Kidney tubule cell (primary cell): ENCODE results near the gene CD63.
"Not testable (repeated sequence)": the region's sequence is repeated elsewhere in the genome, so short reads cannot be mapped to it uniquely, and the experiment has no call there.

Source experiments
- DNase-seq: peaks from one replicate; pipeline ENCODE4 v3.0.0-alpha.2; 2018; ENCODE audit warnings: low spot score

CD63 gene, protein sequence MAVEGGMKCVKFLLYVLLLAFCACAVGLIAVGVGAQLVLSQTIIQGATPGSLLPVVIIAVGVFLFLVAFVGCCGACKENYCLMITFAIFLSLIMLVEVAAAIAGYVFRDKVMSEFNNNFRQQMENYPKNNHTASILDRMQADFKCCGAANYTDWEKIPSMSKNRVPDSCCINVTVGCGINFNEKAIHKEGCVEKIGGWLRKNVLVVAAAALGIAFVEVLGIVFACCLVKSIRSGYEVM

DNA sequence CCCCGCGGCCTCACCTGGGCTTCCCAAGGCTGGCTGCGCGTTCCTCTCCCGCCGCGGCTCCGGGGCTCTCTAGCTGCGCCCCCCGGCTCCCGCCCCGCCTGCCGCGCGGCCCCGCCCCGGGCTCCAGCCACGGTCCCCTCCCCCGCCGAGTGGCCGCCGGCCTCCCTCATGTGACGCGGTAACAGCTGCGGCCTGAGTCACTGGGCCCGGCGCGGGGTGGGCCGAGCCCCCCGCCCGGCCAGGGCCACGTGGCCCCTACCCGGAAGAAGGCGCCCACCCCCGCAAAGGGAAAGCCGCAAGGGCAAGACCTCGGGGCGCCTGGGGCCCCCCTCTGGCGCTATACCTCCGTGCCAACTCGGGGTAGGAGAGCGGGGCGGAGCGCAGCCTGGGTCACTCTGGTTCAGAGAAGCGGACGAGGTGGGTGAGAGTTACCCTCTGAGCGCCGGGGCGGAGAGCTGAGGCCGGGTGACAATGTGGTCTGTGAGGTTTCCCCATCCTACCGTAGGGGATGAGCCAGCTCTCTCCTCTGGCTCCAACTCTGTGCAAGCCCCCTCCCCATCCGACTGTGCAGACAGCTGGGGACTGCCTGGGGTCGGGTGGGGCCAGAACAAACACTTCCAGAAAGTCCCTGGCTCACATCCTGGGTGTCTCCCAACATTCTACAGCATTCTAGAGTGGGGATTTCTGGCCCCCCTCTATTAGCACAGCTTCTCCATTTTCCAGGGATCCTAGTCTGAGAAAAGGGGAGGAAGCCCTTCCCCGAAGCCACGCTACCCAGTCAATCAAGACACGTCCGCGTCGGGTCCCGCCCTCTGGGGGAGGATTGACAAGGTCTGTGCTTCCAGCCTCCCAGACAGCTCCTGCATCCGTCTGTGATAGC, at the start of gene CD63:
Gene CD63, minus strand, starts transcription at position 71 of the 880 bp plus-strand sequence. CDS start 668 bp downstream, outside the sequence.
- peak; percentile 95 for DNase-seq

DNA sequence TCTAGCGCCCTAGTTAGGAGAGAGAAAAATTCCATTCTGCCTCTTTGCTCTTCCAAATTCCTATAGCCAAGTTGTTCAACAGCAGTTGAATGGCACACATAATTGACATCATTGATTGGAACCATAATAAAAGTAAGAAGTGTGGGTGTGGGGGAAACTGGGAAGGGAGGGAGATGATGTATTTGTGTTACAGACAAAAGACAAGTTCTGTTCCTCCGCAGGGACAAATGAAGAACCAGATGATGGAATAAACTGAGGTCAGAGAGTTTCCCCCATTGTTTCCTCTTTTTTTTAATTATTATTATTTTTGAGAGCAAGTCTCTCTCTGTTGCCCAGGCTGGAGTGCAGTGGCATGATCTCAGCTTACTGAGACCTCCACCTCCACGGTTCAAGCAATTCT, 49.0 kb upstream of the CD63 start:
- no peak for DNase-seq

DNA sequence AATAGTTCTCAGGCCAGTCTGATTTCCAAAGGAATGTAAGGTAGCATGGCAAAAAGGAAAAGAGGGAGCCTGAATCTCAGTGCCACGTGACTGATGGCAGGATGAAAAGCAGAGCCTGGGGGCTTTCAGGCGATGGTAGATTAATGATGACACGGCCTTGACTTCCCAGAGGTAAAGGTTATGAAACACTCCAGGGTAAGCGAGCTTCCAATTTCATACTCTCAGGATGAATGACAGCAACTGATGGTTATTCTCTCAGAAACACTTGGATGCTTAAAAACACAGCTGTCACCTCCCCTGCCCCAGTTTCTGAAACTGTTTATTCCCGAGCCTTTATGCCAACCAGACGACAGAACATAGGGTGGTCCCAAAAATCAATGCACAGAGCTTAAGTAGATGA, 42.9 kb upstream of the CD63 start:
- DNase-seq, result no peak

DNA sequence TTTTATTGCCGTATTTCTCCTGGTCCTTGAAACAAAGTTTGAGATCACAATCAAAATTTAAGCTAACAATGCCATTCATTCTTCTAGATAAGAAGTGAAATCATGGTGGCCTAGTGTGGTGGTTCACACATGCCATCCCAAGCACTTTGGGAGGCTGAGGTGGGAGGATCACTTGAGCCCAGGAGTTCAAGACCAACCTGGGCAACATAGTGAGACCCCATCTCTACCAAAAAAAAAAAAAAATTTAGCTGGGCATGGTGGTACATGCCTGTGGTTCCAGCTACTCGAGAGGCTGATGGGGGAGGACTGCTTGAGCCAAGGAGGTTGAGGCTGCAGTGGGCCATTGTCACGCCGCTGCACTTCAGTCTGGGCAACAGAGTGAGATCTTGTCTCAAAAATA, 38.3 kb upstream of the CD63 start:
- no peak for DNase-seq

DNA sequence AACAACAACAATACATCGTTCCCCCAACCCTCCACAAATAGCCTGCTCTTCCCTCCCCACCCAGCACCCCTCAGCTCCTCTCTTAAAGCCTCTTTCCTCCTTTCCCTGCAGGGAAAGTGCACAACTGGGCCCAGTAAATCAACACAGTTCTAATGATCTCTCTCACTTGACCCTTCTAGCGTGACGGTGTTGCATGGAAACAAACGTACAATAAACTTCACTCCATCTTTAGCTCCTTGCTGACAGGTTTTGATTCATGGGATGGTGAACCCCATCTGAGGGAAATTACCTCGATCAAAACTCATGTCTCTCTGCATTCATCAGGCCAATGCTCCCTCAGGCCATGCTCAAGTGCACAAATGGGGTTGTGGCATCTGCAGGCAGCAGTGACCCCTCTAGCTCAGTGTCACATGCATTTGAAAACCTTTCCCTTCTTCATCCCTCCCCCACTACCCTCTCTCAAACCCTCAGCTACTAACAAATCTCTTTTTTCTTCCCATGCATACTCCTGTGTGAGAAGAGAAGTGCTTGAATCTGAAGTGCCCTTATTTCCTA, 37.0 kb upstream of the CD63 start:
- no peak for DNase-seq

DNA sequence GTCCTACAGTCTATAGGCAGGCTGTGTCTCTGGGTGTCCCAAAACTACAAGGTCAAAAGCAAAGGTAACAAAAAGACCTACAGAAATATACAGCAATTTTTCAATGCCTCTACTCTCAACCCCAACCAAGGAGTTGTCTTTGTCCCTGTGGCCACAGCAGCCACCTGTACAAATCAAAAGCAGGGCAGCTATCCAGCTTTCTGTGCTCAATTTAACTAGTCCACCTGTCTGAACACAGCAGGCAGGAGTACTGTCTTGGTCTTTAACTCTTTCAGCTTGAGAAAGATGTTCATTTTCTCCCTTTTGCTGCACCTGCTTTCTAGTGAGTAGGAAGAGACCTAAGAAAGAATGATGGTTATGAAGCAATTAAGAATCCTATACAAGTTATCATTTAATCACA, 33.8 kb upstream of the CD63 start:
- no peak for DNase-seq

DNA sequence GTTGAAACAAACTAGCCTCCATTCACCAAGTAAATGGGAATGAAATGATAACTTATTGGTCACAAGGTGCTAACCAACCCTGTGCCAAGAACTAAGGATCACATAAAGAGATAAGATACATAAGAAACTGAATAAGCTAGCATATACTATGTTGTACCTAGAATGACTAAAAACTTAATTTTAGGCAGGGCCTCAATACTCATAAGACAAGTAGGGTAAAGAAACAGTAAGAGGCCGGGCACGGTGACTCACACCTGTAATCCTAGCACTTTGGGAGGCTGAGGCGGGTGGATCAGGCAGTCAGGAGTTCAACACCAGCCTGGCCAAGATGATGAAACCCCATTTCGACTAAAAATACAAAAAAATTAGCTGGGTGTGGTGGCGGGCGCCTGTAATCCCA, 31.9 kb upstream of the CD63 start:
- no peak for DNase-seq

DNA sequence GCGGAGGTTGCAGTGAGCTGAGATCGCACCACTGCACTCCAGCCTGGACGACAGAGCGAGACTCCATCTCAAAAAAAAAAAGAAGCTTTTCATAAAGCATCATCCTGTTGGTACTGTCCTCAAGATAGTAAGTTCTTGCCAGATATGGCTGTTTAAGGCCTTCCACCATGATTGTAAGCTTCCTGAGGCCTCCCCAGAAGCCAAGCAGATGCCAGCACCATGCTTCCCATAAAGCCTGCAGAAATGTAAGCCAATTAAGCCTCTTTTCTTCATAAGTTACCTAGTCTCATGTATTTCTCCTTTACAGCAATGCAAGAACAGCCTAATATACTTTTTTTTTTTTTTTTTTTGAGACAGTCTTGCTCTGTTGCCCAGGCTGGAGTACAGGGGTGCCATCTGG, 29.8 kb upstream of the CD63 start:
- not testable (repeated sequence) for DNase-seq

DNA sequence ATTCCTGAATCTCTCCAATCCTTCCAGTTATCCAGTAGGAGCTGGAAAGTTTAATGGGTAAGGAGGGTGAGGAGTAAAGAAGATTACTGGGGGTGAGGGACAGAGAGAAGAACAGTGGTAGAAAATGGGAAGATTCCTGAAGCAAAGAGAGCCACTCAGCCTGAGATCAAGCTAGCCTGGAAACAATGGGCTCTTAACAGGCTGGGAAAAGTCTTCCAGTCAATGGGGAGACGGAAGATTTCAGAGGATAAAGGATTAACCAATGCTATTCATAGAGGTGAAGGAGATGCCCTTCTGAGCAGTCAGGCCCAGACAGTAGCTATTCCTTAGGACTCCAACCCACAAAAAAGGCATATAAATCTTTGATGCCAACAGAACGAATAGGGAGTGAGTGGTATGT, 28.9 kb upstream of the CD63 start:
- DNase-seq, result no peak

DNA sequence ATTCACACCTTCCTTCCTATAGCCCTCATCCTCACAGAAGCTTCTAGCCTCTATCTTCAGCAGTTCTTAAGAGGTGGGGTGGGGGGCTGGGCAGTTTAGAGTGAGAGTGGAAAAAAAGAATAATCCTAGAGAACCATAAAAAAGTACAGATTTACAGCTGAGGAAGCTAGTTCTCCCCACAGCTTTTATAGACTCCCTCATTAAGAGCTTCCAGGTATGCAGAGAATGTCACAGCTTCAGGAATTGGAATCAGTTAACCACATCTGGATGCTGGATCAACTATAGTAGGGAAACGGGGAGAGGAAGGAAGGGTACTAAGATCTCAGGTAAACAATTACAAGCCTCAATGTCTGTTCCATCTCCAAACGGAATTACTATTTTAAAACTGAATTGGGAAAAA, 26.4 kb upstream of the CD63 start:
- no peak for DNase-seq

DNA sequence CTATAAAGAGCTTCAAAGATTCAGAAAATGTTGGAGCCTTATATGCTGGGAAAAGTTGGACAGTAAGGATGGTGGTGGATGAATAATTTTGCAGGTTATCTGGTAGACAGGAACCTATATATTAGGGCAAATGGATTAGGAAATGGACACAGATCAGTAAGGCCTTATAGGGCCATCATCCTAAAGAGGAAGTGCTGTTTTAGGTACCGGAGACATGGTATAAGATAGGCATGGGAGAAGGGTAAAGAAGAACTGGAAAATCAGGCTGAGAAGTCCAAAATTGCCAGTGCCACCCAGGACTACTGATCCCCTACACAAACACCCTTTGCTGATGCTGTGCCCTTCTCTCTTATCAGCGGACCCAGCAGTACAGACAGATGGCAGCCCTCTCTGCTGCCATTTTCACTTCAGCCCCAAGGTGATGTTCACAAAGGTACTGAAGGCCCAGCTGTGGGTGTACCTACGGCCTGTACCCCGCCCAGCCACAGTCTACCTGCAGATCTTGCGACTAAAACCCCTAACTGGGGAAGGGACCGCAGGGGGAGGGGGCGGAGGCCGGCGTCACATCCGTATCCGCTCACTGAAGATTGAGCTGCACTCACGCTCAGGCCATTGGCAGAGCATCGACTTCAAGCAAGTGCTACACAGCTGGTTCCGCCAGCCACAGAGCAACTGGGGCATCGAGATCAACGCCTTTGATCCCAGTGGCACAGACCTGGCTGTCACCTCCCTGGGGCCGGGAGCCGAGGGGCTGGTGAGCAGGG, 19.6 kb upstream of the CD63 start:
- DNase-seq, result no peak

DNA sequence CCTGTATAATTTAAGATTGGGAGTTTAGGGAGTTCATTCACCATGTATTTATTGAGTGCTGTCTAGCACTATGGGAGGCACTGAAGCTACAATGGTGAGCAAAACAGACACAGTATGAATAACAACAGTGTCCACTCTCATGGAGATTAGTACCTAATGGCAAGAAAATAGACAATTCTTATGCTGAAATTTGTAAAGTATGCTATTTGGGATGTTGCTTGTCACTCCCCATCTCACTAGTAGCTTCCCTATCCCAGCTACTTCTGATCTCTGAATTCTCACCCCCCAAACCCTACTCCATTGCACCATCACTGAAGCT, 18.1 kb upstream of the CD63 start:
- DNase-seq, result no peak

DNA sequence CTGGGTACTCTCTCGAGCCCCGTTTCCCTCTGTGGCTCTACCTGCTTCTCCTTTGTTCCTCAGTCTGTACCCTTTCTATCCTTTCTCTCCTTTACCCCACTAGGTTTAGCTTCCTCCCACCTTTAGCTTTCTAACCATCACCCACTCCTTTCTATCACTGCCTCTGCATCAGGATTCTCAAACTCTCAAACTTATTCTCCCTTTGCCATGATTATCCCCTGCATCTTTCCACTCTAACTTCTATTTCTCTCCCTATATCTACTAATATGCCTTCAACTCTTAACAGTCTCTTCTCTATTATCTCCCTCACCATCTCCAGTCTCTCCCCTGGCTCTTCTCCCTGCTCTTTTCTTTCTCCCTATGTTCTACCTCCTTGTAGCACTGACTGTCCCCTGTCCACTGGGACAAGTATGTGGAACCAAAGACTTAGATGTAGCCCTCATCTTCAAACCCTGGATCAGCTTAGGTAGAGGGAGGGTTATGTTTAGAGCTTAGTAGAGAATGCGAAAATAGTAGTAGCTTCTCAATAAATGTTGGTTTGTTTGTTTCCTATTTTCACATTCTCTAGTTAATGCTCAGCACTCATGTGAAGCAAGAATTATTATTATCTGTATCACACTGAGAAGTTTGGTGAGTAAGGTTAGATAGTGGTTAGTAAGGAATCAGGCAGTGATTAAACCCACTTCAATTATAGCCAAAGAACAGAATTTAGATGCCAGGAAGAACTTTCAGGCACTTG, 17.5 kb upstream of the CD63 start:
- no peak for DNase-seq

DNA sequence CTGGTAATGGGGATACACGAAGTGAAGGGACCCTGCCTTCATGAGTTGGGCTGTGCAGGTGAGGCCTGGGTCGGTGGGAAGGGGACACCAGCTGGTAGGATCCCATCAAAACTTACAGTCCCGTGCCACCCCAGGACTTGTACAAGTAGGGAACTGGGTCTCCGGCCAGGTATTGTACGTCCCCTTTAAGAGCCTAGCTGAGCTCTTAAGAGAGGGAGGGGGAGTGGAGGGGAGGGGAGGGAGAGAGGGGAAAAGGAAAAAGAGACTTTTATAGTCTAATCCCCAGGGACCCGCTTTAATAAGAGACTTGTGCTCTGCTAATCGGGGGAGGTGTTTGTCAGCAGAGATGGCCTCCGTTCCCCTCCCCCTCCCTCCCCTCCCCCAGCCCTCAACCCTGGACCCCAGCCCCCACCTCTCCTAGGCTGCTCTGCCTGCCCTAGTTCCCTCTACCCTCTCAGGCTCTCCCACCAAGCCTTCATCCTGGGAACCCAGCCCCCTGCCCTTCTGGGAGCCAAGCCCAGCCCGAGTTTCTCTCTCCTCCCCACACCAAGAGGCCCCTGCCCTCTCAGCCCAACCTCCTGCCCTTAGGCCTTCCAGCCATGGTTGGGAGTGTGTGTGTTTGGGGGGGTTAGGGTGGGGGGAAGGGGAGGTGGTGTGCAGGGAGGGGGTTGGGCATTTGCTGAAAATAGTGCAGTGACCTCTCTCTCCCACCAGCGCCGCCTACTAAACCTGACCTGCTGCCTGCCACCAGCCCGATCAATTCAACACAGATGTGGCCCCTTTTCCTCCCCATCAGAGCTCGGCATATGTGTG, 16.8 kb upstream of the CD63 start:
- no peak for DNase-seq

DNA sequence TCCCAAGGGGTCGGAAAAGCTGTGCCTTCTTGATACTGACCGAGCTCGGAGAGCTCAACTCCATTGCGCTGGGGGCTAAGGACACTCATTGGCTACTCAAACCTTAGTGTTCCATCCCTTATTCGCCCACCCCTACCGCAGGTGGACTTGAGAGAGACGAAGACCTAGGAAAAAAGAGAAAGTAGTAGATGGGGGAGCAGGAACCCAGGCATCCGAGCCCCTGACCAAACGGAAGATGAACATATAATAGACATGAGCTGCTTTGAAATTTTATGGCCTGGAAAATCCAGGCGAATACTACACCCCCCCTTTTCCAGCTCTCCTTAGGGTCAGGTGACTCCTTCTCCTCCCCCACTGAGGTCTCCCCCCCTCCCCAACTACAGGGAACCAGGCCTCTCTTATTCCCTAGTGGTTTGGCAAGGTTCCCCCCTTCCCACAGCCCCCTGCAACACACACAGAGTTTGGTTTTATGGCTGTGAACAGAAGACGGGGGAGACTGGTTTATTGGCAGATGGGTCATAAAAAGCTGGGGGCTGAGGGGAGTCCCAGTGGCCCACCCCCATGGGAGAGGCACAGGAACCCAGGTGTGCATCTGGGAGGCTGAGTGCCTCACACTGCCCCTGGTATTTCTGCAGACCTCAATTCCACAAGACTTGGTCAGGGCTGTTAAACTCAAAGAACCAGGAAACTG, 15.7 kb upstream of the CD63 start:
- no peak for DNase-seq

DNA sequence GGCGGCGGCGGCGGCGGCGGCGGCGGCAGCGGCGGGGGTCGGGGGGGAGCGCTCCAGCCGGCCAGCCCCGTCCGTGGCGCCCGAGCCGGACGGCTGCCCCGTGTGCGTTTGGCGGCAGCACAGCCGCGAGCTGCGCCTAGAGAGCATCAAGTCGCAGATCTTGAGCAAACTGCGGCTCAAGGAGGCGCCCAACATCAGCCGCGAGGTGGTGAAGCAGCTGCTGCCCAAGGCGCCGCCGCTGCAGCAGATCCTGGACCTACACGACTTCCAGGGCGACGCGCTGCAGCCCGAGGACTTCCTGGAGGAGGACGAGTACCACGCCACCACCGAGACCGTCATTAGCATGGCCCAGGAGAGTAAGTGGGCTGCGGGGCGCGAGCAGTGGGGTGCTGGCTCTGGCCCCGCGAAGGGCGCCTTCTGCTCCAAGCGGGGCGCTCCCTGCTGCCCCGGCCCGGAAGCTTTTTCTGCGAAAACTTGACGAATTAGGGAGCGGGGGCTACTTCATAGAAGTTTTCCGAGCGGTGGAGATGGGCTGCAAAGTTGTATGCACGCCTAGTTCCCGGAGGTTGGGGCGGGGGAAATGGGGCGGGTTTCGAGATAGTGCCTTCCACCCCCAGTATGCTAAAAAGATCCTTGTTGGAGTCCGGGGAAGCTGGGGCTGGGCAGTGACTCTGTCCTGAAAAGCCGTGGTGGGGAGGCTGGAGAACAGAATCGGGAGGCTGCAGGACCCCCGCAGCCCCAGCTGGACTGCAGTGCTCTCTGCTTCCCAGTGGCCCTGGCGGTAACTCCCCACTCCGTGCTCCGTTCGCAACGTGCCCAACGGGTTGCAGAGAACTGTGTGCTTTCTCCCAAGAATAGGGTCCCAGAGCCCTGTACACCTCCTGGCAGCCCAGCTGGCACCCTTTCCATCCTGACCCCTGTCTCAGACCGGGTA, 14.9 kb upstream of the CD63 start:
- DNase-seq, result peak; percentile 75

DNA sequence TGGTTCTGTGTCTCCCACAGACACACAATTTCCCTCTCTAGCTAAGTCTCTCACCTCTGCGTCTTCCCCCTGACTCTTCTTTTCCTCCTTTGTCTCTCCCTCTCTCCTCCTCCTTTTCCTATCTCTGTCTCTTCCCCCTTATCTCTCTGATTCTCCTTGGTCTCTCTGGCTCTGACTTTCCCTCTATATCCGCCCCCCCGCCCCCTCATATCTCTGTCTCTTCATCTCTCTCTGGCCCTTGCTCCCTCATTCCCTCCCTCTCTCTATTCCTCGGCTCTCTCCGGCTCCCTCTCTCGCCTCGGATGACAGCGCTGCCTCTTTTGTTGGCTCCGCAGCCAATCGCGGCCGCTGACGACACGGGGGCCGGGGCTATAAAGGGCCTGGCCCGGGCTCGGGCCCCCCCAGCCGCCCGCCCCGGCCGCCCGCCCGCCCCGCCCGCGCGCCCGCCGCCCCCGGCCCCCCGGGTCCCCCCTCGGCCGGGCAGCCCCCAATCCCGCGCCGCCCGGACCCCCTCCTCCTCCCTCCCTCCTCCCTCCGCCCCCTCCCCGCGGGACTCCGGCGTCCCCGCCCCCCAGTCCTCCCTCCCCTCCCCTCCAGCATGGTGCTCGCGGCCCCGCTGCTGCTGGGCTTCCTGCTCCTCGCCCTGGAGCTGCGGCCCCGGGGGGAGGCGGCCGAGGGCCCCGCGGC, 14.1 kb upstream of the CD63 start, which contains the start of gene GDF11:
Gene GDF11, plus strand, starts transcription at position 404 of the 687 bp plus-strand sequence. Its CDS starts 195 bp downstream, at position 599.
- peak; percentile 73 for DNase-seq

DNA sequence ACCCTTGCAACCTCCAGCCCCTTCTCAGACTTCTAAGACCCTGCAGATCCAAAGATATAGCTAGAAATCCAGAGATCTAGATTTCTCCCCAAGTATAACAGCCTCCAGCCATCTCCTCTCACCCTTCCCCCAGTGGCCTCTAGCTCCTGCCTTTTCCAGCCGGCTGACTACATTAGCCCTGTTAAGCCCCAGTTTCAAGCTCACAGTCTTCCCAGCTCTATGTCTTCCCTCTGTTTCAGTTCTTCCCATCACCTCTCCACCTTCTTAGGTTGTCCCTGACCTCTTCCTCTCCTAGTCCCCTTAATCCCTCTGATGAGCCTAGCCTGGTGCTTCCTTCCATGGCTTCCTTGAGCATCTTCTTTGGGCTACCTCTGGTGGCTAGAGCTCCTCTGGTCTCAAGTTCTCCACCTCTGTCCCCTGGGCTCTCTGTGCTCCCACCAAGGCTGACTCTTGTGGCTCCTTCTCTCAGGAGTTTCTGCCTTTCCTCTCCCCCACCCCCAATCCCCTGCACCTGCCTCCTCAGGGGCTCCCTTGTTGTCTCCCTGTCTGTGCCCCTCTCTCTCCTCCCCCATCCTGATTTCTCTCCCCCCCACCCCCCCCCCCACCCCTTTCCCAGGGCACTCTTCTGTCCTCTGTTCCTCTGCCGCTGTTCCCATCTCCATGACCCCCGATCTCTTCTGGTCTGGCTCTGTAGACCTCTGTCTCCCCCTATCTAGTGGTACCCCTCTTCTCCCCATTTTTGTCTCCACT, 13.3 kb upstream of the CD63 start:
- DNase-seq, result no peak
